HCT116 (cell line): Measurements from ENCODE around the gene LCNL1. TPM values are rescaled to one million over a fixed set of nuclear protein-coding genes. Genes with fewer than 3 reads are reported as not detected.

ENCODE experiments used
- ATAC-seq: fragments of 200-7000 bp; cut with Tn5 transposase; 2 replicates; pipeline ENCODE4 v1.9.1; 2020; ENCODE audit warnings: mild to moderate bottlenecking, moderate library complexity
- BruUV-seq: library from RNA; stranded (reverse); fragments of 400-500 nt; replicated peaks from 2 replicates; lab custom pipeline; 2021; lab: Mats Ljungman, UMichigan
- CTCF ChIA-PET: fragments of 300-600 bp; sonication (Branson Sonifier 250); formaldehyde crosslinking; loops from one replicate; lab custom pipeline; 2021; ENCODE audit warnings: antibody characterized with exemption; lab: Charles Lee
- POLR2A ChIA-PET: fragments of 300-600, 350-600 bp; sonication (Branson Sonifier 250); formaldehyde crosslinking; loops from one replicate; lab custom pipeline; 2021; ENCODE audit warnings: antibody characterized with exemption; lab: Charles Lee
- RAD21 ChIA-PET, 2 experiments: fragments of 300-600 bp; sonication (Branson Sonifier 250); formaldehyde crosslinking; loops; one replicate each; lab custom pipeline; 2023; ENCODE audit warnings: low total read pairs in 2 of 2; ENCODE audit not compliant: uncharacterized antibody in 2 of 2, unreplicated experiment in 2 of 2, low non-redundant PET in 1 of 2; lab: Charles Lee
- DNase-seq: peaks from one replicate; pipeline ENCODE4 v3.0.0-alpha.2; 2010; ENCODE audit warnings: low read depth, low spot score
- H2AFZ ChIP-seq: fragments of 200-600 bp; shearing (Covaris generic), sonication (generic); 2 replicates; pipeline ENCODE4 v1.6.1; 2017; ENCODE audit warnings: low read depth, mixed run types, mixed read lengths, antibody characterized with exemption, low read length; ENCODE audit not compliant: poor library complexity, severe bottlenecking
- H3K27ac ChIP-seq: 2 replicates; pipeline ENCODE4 v1.5.1; 2012; ENCODE audit warnings: low read depth, low read length
- H3K27me3 ChIP-seq: fragments of 200-600 bp; sonication (generic); 2 replicates; pipeline ENCODE4 v1.6.1; 2016; ENCODE audit warnings: mixed run types, low read length, mixed read lengths; ENCODE audit not compliant: insufficient read depth
- H3K36me3 ChIP-seq, 2 experiments: fragments of 200-500 bp in 1 of 2; fragments of 200-600 bp in 1 of 2; sonication (Bioruptor generic) in 1 of 2; sonication (generic) in 1 of 2; 2 replicates each; pipeline versions ENCODE4 v1.5.1 to v1.6.1; 2014 to 2016; ENCODE audit warnings: low read length in 2 of 2, inconsistent platforms in 1 of 2, mixed read lengths in 1 of 2, mixed run types in 1 of 2; ENCODE audit not compliant: insufficient read depth in 2 of 2, control insufficient read depth in 1 of 2
- H3K4me1 ChIP-seq, 2 experiments: fragments of 200-600 bp in 1 of 2; sonication (generic) in 1 of 2; 2 replicates each; pipeline versions ENCODE4 v1.5.1 to v1.6.1; 2012 to 2017; ENCODE audit warnings: low read length in 2 of 2, inconsistent platforms in 1 of 2, mild to moderate bottlenecking in 1 of 2, mixed read lengths in 1 of 2, mixed run types in 1 of 2, moderate library complexity in 1 of 2; ENCODE audit not compliant: insufficient read depth in 2 of 2, control insufficient read depth in 1 of 2
- H3K4me2 ChIP-seq: fragments of 200-600 bp; sonication (generic); 2 replicates; pipeline ENCODE4 v1.6.1; 2017; ENCODE audit warnings: mixed run types, low read length, mixed read lengths
- H3K4me3 ChIP-seq, 2 experiments: fragments of 200-600 bp in 1 of 2; sonication (generic) in 1 of 2; replicated peaks in 1 of 2; 2 replicates each; pipeline ENCODE4 v1.5.1; 2011 to 2016; ENCODE audit warnings: low read length in 2 of 2, control low read depth in 1 of 2, low read depth in 1 of 2, mild to moderate bottlenecking in 1 of 2, mixed read lengths in 1 of 2, mixed run types in 1 of 2
- H3K79me2 ChIP-seq: fragments of 200-600 bp; sonication (generic); 2 replicates; pipeline ENCODE4 v1.6.1; 2017; ENCODE audit warnings: mild to moderate bottlenecking, mixed run types, low read length, moderate library complexity, mixed read lengths; ENCODE audit not compliant: insufficient read depth
- H3K9ac ChIP-seq: fragments of 200-600 bp; sonication (generic); 2 replicates; pipeline ENCODE4 v1.6.1; 2016; ENCODE audit warnings: low read length, mixed read lengths
- H3K9me2 ChIP-seq: fragments of 200-600 bp; sonication (generic), shearing (Covaris generic); 2 replicates; pipeline ENCODE4 v1.6.1; 2017; ENCODE audit warnings: mixed run types, mild to moderate bottlenecking, moderate library complexity; ENCODE audit not compliant: insufficient read depth
- H3K9me3 ChIP-seq, 2 experiments: fragments of 200-500 bp in 1 of 2; fragments of 200-600 bp in 1 of 2; sonication (Bioruptor generic) in 1 of 2; sonication (generic) in 1 of 2; 2 replicates each; pipeline ENCODE4 v1.6.1; 2014 to 2017; ENCODE audit warnings: low read length in 2 of 2, mixed read lengths in 2 of 2, inconsistent platforms in 1 of 2, low read depth in 1 of 2, mild to moderate bottlenecking in 1 of 2, mixed run types in 1 of 2, moderate library complexity in 1 of 2; ENCODE audit not compliant: control insufficient read depth in 1 of 2, insufficient read depth in 1 of 2
- H4K20me1 ChIP-seq: fragments of 200-600 bp; sonication (generic), shearing (Covaris generic); 2 replicates; pipeline ENCODE4 v1.6.1; 2017; ENCODE audit warnings: mixed run types, mild to moderate bottlenecking, moderate library complexity; ENCODE audit not compliant: insufficient read depth
- CBX3 ChIP-seq: IDR thresholded peaks from 2 replicates; pipeline ENCODE4 v1.6.1; 2012; ENCODE audit warnings: low read depth
- CEBPB ChIP-seq: IDR thresholded peaks from 2 replicates; pipeline ENCODE4 v1.6.1; 2012; ENCODE audit warnings: low read depth
- EZH2phosphoT487 ChIP-seq: fragments of 200-600 bp; IDR thresholded peaks from 2 replicates; pipeline ENCODE4 v1.6.1; 2018; ENCODE audit warnings: antibody characterized with exemption, borderline replicate concordance
- FOSL1 ChIP-seq: IDR thresholded peaks from 2 replicates; pipeline ENCODE4 v1.6.1; 2012; ENCODE audit warnings: low read depth
- RAD21 ChIP-seq: IDR thresholded peaks from 2 replicates; pipeline ENCODE4 v1.6.1; 2012; ENCODE audit warnings: low read depth, mild to moderate bottlenecking
- SIN3A ChIP-seq: IDR thresholded peaks from 2 replicates; pipeline ENCODE4 v1.6.1; 2012; ENCODE audit warnings: low read depth
- ZFX ChIP-seq: fragments of 450-650 bp; IDR thresholded peaks from 2 replicates; pipeline ENCODE4 v1.6.1; 2017
- ZNF274 ChIP-seq: fragments of 200-500 bp; sonication (Bioruptor generic); IDR thresholded peaks from 2 replicates; pipeline ENCODE4 v1.6.1; 2014; ENCODE audit warnings: mild to moderate bottlenecking, low read depth, low read length, inconsistent platforms
- intact Hi-C: fragments of 100-400 bp; cut with micrococcal nuclease; formaldehyde crosslinking; loops from 2 replicates; pipeline ENCODE4 v1.10.0; 2022
- total RNA-seq: library from RNA; stranded (reverse); gene quantifications from one replicate; pipeline ENCODE4 v1.2.1, GENCODE V29; 2021; ENCODE audit not compliant: unreplicated experiment
- TF ChIP-seq, protein P1 (sequence below): IDR thresholded peaks from 2 replicates; pipeline ENCODE4 v1.6.1; 2012; ENCODE audit warnings: low read depth
- TF ChIP-seq, protein P2 (sequence below): IDR thresholded peaks from 2 replicates; pipeline ENCODE4 v1.6.1; 2012

The LCNL1 gene
- total RNA-seq, 1 experiment from 2014 or later: 0.44 TPM

DNA sequence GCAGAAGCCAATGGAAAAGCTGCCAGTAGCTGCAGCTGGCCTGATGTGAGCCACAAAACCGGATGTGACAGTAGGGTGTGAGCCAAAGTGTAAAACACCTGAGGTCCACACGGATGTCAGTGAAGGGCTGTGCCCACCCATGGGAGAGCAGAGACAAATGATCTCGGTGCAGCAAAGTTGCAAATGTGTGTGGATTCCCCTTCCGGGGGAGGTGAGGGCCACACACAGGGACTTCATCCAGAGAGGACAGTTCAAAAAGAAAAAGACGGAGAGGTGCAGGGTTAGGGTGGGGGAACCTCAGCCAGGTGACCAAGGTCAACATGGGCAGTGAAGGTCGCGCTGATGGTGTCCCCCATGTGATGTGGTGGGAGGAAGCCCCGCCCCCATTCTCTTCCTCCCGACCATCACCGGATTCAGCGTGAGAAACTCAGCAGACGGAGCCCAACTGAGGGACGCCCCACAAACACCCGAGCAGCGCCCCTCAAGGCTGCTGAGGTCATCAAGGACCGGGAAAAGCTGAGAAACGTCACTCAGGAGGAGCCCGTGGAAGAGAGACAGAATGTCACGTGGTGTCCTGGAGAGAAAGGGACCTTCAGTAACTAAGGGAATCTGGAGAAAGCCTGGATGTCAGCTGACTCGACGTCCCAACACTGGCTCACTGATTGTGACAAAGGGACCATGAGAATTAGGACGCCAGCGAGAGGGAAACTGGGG lies 16.9 kb upstream of the LCNL1 start:
- no TSS peak for BruUV-seq
- ChIA-PET POLR2A (no interaction called here), CTCF (interaction anchor here (2.0 kb wide), 1 partner anchor 10 kb away, joined by 5 read pairs; no protein-coding TSS in a partner anchor), RAD21 (no interaction called here)
- DNase-seq: no peak
- H3K9me3 ChIP-seq: no peaks in the 10 kb centered on the region
- no peak overlapping the region for H3K9ac ChIP-seq
- H3K27me3 ChIP-seq: no peaks in the 10 kb centered on the region
- no peaks in the 10 kb centered on the region for H3K9me2 ChIP-seq
- H3K4me3 ChIP-seq: no peak overlapping the region
- ATAC-seq: no peak
- TF ChIP-seq, protein P1, sequence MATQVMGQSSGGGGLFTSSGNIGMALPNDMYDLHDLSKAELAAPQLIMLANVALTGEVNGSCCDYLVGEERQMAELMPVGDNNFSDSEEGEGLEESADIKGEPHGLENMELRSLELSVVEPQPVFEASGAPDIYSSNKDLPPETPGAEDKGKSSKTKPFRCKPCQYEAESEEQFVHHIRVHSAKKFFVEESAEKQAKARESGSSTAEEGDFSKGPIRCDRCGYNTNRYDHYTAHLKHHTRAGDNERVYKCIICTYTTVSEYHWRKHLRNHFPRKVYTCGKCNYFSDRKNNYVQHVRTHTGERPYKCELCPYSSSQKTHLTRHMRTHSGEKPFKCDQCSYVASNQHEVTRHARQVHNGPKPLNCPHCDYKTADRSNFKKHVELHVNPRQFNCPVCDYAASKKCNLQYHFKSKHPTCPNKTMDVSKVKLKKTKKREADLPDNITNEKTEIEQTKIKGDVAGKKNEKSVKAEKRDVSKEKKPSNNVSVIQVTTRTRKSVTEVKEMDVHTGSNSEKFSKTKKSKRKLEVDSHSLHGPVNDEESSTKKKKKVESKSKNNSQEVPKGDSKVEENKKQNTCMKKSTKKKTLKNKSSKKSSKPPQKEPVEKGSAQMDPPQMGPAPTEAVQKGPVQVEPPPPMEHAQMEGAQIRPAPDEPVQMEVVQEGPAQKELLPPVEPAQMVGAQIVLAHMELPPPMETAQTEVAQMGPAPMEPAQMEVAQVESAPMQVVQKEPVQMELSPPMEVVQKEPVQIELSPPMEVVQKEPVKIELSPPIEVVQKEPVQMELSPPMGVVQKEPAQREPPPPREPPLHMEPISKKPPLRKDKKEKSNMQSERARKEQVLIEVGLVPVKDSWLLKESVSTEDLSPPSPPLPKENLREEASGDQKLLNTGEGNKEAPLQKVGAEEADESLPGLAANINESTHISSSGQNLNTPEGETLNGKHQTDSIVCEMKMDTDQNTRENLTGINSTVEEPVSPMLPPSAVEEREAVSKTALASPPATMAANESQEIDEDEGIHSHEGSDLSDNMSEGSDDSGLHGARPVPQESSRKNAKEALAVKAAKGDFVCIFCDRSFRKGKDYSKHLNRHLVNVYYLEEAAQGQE: no peak
- TF ChIP-seq ZNF274: no peak
- no peak for TF ChIP-seq SIN3A
- TF ChIP-seq, protein P2, sequence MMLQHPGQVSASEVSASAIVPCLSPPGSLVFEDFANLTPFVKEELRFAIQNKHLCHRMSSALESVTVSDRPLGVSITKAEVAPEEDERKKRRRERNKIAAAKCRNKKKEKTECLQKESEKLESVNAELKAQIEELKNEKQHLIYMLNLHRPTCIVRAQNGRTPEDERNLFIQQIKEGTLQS: no peak
- no peak for TF ChIP-seq RAD21
- TF ChIP-seq CBX3: no peak
- no peak for TF ChIP-seq CEBPB
- TF ChIP-seq FOSL1: no peak
- no peak for TF ChIP-seq ZFX
- no peak for TF ChIP-seq EZH2phosphoT487
- no peaks in the 10 kb centered on the region for H3K79me2 ChIP-seq
- H3K36me3 ChIP-seq: no peaks in the 10 kb centered on the region
- no peak overlapping the region for H3K4me2 ChIP-seq
- H3K4me1 ChIP-seq: peaks cover 11 to 28% of the 10 kb centered on the region in 2 experiments
- H3K27ac ChIP-seq: no peak overlapping the region
- H2AFZ ChIP-seq: no peak overlapping the region
- intact Hi-C loops: no loop called here
- H4K20me1 ChIP-seq: no peaks in the 10 kb centered on the region
